ENCODE results near the gene CIZ1.
A peak's percentile ranks its signal among the peaks of the same experiment; 100 is the strongest.

CIZ1 gene

DNA sequence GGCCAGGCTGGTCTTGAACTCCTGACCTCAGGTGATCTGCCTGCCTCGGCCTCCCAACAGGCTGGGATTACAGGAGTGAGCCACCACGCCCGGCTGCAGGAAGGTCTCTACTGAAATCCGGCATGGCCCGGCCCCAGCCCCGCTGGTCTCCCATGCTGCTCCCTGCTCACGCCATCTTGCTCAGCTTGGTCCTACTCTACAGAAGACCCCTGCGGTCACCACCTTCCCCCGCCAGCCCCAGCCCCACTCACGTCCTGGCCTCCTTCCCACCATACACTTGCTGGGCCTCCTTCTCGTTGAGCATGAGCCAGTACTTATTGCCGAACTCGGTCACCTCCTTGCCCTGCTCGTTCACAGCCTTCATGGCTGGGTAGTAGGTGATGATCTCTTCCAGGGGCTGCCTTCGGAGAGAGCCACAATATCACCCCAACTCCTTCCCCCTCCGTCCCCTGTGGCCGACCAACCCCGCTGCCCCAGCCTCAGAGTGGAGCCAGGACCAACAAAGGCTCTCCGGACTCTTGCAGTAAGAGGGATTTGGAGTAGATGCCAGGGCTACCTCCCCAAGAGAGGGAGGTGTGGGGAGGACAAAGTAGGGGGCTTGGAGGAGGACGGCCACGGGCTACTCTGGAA, 67.8 kb downstream of the CIZ1 start:
- no peak for DNase-seq

DNA sequence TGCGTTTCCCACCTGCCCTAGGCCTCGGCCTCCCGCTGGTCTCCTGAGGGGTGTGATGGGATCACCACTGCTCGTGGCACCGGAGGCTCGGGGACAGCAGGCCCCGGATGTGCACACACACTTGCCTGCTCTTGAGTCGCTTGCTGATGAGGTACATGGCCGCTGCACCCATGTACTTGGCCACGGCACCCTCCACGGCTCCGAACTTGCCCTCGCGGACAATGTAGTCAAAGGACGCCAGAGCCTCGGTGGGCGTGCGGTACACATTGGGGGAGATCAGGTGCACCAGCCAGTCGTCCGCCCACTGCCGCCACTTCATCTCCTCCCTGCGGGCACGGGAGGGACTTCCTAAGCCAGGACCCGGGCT, 68.6 kb downstream of the CIZ1 start:
- no peak for DNase-seq

DNA sequence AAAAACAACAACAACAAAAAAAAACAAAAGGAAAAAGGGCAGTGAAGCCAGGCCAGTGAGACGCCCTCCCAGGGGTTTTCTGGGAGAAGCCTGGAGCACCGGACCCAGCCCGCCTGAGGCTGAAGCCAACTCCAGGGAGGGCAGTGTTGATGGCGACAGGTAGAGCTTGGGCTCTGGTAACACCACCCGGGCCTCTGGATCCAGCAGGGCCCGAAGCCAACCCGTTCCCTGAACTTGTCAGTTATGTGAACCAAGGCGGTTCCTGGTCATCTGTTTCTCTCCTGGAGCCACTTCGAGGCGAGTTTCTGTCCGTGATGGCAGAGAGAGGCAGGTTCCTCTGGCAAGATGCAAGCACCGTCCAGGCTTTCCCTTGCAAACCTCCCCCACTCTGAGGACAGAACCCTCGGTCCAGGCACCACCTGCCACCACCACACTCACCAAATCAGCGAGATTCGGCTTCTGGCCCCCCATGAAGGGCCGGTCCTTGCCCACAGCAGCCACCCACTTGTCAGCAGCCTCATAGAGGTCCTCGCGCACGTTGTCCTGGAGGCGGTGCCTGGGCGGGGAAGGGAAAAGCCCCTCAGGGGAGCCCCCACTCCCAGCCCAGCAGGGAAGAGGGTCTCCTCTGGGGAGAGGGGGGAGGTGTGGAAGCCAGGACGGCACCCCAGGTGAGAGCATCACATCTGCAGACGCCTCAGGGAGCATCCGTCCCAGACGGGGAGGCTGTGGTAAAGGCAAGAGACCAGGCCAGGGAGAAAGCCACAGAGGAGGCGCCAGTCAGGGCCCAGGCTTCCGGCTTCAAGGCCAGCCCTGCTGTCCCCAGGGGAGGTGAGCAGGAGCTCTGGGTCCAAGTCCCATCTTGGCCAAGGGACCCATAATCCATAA, 69.2 kb downstream of the CIZ1 start:
- no peak for DNase-seq

DNA sequence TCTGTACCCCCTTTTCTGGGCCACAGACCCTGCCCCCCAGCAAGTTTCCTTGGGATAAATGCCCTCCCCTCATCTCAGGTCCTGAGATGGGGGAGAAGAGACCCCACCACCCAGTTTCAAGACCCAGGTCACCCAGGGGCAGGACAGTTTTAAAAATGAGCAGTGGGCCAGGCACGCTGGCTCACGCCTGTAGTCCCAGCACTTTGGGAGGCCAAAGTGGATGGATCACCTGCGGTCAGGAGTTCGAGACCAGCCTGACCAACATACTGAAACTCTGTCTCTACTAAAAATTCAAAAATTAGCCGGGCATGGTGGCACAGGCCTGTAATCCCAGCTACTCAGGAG, 69.9 kb downstream of the CIZ1 start:
- no peak for DNase-seq

DNA sequence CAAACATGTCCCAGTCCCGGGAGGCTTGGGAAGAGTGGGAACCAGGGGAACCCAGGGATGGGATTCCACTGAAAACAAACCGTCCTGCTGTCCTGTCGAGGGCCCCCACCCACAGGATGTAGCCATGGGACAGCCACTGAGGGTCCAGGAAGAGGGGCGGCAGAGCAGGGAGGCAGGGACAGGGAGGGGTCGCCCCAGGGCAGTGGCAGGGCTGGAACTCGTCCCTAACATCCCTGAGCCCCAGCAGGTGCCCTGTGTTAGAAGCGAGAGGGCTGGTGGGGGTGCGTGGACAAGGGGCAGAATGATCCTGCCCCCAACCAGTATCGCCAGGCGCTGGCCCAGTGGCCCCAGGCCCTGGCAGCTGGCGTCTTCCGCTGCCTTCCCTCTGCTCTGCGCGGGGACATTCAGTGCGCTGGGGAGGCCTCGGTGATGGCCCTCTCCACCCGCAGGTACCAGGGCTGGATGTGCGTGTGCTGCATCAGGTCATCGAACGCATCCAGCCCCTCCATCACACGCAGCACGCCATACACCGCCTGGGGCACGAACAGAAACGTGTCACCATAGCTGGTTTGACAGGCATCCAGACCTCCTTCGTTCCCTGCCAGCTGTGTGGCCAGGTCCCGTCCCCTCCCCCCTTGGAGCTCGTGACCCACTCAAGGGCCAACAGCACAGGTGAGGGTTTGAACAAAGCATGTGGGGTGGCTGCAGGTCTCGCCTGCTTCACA, 70.5 kb downstream of the CIZ1 start:
- no peak for DNase-seq

DNA sequence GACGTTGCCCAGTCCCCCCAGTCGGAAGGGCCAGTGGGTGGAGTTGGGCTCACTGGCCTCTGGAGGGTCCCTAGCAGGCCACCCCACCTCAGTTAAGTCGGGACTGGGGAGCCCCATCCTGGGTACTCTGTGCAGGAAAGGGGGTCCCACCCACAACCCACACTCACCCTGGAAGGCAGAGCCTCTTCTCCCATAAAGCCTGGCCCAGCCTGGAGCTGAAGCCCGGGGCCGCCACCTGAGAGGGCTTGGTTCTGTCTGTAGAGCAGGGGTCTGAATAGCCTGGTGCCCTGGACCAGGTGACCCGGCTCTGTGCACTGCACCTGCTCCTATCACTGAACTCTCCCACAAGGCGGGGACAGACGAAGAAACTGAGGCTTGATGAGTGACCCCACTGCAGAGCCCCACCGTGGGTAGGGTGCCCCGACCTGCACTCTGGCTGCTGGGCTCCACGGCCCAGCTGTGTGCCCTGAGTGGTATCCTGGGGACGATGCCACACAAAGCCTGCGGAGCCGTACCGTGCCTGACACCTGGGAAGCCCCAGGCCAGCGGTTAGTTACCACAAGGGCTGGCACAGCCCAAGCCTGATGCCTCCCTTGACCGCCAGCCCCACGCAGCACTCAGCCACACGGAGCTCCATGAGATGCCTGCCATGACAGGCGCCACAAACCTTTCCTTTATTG, 71.2 kb downstream of the CIZ1 start:
- DNase-seq = no peak

DNA sequence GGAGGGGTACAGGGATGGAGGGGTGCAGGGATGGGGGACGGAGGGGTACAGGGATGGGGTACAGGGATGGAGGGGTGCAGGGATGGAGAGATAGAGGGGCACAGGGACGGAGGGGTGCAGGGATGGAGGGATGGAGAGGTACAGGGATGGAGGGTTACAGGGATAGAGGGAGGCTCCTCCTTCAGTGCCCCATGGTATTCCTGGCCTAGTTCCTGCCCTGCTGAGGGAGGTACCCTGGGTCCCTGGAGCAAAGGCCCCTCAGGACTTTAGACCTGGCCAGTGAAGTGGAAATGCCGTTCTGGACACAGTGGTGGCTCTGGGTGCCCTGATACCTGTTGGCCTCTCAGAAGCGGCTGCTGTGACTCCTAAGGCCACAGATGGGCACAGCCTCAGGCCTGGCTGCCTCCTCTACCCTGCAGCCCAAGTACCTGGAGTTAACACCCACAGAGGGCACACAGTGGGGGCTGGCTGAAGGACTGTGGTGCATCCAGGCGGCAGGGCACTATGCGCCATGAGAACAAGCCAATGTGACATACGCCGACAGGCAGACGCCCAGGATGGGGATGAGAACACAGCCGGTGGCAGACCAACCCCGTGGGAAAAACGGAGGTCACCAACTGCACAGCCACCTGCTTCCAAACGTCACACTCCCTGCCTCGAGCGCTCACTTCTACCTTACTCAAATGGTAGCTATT, 72.3 kb downstream of the CIZ1 start:
- no peak for DNase-seq

DNA sequence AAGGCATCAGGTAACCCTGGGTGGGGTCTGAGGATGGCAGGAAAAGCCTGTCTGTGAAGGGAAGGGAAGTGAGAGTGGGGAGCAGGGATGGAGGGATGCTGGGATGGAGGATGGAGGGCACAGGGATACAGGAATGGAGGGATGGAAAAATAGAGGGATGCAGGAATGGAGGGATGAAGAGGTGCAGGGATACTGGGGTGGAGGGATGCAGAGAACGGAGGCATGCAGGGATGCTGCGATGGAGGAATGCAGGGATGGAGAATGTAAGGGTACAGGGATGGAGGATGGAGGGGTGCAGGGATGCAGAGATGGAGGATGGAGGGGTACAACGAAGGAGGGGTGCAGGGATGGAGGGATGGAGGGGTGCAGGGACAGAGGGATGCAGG, 72.9 kb downstream of the CIZ1 start:
- no peak for DNase-seq

DNA sequence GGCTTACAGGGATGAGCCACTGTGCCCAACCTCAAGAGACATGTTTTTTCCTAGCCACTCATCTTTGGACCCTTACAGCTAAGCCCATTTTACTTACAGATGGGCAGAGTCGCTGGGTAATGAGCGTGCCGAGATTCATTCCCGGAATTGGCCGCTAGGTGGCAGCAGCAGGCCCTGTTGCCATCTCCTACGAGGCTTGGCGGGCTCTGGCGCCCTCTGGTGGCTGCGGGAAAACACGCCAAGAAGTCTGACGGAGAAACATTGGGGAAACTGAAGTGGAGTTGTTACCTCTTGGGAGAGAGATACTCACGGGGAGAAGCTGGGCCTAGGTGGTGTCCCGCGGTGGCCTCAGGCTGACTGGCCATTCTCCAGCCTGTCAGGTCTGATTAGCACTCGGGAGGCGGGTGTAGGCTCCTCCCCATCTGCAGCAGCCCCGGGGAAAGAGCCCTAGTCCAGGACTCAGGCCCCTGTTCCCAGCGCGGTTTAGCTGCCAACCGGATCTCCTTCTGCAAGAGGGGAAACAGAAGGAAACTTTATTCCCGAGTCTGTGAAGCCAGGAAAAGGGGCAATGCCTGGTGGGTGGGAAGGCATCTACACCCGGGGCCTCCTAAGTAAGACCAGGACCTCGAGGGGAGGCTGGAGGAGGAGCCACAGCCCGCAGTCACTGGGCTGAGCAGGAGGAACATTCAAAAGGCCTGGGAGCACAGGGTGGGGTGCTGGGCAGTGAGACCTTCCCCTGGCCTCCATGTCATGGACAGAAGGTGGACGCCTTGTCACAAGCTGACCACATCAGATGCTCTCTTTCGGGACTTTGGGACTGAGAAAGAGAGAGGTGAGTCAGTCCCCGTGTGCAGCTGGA, 73.5 kb downstream of the CIZ1 start:
- peak; percentile 93 for DNase-seq

DNA sequence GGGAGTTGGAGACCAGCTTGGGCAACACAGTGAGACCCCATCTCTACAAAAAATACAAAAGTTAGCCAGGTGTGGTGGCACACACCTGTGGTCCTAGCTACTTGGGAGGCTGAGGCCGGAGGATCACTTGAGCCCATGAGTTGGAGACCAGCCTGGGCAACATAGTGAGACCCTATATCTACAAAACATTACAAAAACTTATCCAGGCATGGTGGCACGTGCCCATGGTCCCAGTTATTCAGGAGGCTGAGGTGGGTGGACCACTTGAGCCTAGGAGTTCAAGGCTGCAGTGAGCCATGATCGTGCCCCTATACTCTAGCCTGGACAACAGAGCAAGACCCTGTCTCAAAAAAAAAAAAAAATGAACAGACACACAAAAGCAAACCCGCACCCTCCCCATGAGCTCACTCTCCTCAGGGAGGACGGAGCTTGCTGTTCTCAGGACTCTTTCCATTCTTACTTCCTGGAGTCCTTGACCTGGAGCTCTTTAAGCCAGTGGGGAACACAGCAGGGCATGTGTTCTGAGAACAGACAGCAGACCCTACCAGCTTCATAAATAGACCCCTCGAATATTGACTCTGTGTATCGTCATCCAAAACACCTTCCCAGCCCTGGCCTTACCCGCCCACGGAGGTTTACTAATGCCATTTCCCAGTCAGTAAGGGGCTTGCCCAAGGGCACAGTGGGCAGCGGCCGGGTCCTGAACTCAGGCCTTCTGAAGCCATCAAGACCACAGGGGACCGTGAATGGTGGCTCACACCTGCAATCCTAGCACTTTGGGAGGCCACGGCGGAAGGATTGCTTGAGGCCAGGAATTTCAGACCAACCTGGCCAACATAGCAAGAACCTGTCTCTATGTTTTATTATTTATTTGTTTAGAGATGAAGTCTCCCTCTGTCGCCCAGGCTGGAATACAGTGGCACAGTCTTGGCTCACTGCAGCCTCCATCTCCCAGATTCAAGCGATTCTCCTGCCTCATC, 75.0 kb downstream of the CIZ1 start:
- no peak for DNase-seq

Measured in CD4-positive, alpha-beta T cell treated with Interleukin-21 for 1 hour (primary cell).